NCI-H1417 (cell line): Measurements from ENCODE around the gene D2HGDH.
"Not testable (repeated sequence)": the region's sequence is repeated elsewhere in the genome, so short reads cannot be mapped to it uniquely, and the experiment has no call there.

ENCODE experiments used
- DNase-seq, 3 experiments: peaks; one replicate each; lab custom pipeline; 2025; lab: John Stamatoyannopoulos, UW

The D2HGDH gene

DNA sequence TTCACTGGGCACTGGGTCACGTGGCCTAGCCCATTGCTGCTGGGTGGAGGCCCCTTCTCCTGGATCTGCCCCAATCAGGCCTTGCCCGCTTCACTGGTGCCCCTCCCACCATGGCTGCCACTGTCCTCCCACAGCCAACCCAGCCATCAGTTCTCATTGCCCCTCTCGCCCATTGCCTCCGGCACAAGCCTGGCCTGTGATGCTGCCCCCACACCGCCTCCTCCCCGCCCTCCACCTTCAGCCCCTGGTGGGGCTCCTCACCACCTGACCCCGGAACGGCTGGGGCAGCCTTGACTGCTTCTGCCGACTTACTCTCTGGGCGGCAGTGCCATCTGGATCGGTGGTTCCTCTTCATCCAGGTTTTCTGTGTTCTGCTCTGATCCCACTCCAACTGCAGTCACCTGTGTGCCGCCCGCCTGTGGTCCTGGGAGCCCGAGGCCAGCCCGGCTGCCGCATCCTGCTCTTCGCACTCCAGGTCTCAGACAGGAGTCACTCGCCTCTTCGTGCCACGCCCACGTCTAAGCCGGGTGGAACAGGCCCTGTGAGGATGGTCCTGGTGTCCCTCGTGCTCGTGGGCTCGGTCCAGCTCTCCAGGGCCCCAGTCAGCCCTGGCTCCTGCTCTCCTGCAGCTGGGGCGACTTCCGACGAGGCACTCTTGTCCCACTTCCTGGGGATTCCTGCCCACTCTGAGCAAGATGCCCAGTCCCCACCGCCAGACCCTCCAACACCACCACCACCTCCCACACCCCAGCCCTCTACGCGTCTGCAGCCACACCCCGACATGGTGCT, 14.2 kb downstream of the D2HGDH start:
- no peak for DNase-seq

DNA sequence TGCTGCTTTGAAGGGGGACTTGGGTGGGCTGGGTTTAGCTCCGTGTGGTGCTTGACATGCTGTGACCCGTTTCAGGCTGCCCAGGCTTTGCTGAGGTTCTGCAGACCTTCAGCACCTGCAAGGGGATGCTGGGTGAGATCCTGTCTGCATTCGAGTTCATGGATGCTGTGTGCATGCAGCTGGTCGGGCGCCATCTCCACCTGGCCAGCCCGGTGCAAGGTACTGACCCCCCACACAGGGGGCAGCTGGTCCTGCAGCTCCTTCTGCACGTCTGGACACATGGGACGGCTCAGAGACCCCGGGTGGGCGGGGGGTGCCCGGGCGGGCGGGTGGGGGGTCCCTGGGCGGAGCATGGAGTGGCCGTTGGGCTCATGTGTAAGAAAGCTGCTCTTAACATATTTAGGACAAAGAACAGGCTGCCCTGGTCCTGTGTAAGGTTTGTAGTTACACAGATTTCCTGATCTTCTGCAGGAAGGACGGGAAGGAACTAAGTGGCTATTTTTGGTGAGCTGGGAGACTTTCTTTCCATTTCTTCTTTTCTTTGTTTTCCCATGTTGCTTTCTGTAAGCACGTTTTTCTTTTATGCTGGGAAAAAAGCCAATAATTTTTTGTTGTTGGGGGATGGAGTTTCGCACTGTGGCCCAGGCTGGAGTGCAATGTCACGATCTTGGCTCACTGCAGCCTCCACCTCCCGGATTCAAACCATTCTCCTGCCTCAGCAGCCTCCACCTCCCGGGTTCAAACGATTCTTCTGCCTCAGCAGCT, 15.8 kb downstream of the D2HGDH start:
- no peak for DNase-seq

DNA sequence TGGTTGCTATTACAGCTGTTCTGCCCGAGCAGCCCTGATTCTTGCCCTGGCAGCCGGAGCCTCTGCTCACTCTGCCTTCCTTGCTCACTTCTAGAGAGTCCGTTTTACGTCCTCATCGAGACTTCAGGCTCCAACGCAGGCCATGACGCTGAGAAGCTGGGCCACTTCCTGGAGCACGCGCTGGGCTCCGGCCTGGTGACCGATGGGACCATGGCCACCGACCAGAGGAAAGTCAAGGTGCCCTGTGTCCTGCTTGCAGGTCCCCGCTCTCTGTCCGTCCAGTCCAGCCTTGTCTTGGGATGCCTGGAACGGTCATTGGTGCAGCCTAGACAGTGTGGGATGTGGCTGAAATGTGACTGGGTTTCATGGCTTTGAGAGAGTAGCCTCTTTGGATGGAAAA, 16.7 kb downstream of the D2HGDH start:
- DNase-seq = no peak

DNA sequence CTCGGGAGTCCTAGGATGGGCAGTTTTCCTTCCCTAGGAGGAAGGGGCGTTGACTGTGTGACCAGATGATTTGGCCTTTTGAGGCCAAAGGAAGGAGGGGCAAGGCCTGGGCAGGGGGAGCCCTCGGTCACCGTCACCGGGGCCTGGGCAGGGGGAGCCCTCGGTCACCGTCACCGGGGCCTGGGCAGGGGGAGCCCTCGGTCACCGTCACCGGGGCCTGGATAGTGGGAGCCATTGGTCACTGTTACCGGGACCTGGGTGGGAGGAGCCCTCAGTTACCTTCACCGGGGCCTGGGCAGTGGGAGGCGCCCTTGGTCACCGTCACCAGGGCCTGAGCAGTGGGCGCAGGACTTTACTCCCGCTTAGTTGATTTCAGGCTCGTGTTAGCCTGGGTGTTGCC, 17.3 kb downstream of the D2HGDH start:
- no peak for DNase-seq

DNA sequence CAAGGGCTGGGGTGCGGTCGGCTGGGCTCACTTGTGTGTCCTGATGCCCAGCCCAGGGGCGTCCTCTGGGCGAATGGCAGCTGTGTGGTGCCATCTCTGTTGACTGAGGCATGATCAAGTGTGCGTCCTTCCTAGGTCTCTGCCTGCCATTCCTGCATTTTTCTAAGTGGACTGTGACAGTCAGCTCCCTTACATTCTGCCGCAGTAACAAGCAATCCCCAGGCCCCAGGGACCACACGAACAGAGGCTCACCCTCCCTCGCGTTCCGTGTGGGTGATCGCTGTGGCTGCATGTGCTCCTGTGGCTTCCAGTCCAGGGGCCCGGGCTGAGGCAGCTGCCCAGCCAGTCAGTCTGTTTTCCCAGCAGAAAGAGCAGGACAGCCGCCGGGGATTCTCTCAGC, 17.8 kb downstream of the D2HGDH start:
- no peak for DNase-seq

DNA sequence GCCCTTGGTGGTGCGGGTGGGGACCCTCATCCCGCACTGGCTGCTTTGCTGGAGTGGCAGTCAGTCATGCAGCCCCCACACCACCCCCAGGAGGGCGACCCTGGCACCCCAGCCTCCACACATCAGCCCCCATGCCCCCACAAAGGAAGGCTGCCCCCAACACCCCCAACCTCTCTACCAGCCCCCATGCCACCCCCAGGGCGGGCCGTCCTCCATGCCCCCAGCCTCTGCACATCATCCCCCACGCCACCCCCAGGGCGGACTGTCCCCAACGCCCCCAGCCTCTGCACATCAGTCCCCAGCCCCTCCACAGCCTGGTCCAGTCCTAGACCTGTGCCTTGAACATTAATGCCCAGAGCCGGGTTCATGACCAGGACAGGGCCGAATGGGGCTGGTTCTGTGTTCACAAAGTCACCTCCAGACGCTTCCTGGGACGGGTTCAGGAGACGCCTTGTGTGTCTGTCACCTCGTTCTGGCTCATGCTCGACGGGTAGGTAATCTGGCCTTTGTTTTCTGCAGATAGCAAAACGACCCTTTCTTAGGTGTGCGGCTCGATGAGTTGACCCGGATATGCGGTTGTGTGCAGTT, 18.4 kb downstream of the D2HGDH start:
- no peak for DNase-seq

DNA sequence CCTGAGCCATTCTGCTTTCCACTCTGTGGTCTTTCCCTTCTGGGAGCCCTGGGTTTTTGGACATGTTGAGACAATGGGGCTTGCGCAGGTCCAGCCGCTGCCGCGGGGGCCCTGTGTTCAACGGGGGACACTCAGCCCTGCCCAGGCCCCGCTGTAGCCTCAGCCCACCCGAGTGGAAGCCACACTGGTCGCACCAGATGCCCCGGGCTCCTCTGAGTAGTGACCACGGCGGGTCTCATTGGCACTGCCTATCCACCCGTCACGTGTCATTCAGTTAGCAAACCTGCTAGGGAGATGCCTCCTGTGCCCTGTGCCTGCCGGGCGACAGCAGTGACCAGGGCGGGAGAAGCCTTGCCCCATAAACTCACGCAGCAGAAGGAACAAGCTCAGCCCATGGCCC, 19.1 kb downstream of the D2HGDH start:
- no peak for DNase-seq

DNA sequence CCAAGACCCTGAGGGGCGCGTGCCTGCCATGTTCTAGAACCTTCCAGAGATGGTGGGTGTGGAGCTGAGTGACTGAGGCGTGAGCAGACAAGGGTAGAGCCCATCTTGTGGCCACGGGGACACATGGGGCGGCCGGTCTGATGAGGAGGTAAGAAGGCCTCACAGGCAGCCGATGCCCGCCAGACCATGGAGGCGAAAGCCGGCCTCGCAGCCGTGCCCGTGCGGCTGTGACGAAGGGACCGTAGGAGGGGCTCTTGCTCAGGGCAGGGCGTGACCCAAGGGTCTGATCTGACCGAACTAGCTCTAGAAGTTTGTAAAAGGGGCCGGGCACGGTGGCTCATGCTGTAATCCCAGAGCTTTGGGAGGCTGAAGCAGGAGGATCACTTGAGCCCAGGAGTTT, 19.6 kb downstream of the D2HGDH start:
- DNase-seq = no peak

DNA sequence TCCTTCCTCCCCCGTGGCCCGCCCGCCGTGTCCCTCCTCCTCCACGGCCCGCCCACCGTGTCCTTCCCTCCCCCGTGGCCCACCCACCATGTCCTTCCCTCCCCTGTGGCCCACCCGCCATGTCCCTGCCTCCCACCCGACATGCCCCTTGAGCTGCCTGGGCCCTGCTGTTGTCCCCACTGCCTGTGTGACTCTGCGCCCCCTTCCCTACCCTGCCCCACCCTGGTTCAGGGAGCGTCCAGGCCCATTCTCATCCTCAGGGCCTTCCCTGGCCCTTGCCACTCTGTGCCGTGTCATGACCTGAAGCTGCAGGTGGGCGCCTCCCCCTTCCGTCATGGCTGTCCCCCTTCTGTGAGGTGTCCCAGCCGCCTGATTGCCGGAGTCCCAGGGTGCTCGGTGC, 20.7 kb downstream of the D2HGDH start:
- no peak for DNase-seq

DNA sequence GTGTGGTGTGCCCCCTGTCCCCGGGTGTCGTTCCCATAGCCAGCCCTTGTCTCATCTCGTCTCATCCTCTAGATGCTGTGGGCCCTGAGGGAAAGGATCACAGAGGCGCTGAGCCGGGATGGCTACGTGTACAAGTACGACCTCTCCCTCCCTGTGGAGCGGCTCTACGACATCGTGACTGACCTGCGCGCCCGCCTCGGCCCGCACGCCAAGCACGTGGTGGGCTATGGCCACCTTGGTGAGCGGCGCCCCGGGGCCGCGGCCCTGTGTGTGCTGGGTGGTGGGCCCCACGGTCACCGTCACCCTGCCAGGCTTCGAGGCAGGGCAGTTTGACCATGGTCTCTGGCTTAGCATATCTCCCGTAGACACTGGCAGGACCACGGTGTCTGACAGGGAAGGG, 21.3 kb downstream of the D2HGDH start:
- DNase-seq = no peak

DNA sequence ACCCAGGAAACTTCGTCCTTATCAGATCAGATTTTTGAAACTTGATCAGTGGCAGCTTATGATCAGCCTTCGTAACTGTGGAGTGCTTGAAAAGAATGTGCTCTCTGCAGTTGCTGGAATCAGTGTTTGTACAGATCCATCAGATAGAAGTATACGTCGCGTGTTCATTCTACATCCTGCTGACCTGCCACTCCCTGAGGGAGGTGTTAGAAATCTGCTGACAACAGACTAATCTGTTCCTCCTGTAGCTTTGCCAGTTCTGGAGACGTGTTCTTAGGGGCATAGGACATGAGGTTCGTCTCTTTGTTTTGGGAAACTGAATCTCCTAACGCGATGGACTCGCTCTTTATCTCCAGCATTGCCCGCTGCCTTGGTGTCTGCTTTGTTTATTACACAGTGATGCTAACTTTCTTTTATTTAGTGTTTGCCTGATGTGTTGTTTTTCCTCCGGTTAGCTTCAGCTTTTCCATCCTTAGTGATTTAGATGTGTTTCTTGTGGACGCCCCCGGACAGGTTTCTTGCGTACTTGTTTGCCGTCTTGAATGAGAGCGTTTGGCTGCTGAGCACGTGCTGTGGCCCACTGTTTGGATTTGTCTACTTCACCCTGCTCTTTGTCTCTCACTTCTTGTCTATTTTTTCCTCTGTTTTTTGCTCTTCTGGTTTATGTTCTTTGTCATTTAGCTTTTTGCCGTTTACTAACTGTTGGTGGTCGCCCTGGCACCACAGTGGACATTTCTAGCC, 24.8 kb downstream of the D2HGDH start:
- DNase-seq = no peak

DNA sequence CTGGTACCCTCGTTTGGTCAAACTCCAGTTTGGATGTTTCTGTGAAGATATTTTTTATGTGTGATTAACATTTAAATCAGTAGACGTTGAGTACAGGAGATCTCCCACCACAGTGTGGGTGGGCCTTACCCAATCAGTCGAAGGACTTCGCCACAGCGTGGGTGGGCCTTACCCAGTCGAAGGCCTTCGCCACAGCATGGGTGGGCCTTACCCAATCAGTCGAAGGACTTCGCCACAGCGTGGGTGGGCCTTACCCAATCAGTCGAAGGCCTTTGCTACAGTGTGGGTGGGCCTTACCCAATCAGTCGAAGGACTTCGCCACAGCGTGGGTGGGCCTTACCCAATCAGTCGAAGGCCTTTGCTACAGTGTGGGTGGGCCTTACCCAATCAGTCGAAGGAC, 25.5 kb downstream of the D2HGDH start:
- DNase-seq = not testable (repeated sequence)

DNA sequence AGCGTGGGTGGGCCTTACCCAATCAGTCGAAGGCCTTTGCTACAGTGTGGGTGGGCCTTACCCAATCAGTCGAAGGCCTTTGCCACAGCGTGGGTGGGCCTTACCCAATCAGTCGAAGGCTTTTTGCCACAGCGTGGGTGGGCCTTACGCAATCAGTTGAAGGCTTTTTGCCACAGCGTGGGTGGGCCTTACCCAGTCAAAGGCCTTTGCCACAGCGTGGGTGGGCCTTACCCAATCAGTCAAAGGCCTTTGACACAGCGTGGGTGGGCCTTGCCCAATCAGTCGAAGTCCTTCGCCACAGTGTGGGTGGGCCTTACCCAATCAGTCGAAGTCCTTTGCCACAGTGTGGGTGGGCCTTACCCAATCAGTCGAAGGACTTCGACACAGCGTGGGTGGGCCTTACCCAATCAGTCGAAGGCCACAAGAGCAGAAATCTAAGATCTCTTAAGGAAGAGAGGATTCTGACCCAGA, 25.9 kb downstream of the D2HGDH start:
- no peak for DNase-seq

DNA sequence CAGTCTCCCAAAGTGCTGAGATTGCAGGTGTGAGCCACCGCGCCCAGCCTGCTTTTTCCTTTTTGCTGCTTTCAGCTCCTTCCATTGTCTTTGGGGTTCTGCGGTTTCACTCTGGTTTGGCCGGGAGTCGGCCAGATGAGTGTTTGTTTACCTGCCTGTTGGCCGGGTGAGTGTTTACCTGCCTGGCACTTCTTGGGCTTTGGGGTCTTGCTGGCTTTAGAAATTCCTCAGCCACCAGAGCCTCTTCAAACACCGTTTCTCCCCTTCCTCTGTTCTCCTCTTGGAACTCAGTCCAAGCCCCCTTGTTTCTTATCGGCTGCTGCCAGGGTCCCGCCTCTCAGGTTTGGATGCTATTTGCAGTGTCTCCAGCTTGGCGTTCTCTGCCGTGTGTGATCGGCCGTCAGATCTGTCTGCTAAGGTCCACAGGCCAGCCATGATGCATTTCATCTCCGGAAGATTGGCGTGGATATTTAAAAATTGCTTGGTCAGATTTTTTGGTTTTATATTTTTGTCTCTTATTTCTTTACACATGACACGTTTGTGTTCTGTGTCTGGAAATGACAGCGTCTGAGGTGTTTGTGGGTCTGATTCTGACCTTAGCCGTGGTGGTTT, 28.0 kb downstream of the D2HGDH start:
- DNase-seq = no peak

DNA sequence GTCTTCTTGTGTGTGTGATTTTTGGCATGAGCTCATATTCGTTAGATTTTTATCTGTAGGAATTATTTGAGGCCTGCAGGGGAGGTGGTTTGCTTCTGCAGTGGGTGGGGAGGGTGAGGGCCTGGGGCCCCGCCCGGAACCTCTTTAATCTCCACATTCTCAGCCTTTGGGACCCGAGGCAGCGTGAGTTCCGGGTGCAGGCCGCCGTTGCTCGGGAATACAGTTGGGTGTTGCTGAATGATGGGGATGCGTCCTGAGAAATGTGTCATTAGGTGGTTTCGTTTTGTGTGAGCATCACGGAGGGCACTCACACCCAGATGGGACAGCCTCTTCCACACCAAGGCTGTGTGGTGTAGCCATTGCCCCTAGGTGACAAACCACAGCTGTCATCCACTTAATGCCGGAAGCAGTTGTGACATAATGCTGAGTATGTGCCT, 28.5 kb downstream of the D2HGDH start:
- no peak for DNase-seq

DNA sequence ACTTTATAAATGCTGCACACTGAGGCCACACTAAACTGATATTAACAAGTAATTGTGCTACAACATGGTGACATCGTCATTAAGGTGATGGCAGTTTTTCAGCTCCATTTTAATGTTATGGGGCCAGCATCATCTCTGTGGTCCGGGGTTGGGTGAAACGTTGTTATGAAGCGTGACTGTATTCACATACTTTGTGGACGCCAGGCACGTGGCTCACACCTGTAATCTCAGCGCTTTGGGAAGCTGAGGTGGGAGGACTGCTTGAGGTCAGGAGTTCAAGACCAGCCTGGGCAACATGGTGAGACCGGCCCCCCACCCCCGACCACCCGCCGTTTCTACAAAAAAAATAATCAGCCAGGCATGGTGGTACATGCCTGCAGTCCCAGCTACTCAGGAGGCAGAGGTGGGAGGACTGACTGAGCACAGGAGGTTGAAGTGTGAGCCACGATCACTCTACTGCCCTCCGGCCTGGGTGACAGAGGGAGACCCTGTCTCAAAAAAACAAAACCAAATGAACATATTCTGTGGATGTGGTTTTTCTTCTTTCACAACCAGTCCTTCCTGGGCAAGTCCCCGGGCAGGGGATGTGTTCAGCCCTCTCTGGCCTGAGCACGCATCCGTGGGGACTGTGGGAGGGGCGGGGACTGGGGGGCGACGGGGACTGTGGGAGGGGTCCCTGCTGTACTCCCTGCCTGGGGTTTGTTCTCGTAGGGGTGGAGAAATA, 29.3 kb downstream of the D2HGDH start:
- no peak for DNase-seq

DNA sequence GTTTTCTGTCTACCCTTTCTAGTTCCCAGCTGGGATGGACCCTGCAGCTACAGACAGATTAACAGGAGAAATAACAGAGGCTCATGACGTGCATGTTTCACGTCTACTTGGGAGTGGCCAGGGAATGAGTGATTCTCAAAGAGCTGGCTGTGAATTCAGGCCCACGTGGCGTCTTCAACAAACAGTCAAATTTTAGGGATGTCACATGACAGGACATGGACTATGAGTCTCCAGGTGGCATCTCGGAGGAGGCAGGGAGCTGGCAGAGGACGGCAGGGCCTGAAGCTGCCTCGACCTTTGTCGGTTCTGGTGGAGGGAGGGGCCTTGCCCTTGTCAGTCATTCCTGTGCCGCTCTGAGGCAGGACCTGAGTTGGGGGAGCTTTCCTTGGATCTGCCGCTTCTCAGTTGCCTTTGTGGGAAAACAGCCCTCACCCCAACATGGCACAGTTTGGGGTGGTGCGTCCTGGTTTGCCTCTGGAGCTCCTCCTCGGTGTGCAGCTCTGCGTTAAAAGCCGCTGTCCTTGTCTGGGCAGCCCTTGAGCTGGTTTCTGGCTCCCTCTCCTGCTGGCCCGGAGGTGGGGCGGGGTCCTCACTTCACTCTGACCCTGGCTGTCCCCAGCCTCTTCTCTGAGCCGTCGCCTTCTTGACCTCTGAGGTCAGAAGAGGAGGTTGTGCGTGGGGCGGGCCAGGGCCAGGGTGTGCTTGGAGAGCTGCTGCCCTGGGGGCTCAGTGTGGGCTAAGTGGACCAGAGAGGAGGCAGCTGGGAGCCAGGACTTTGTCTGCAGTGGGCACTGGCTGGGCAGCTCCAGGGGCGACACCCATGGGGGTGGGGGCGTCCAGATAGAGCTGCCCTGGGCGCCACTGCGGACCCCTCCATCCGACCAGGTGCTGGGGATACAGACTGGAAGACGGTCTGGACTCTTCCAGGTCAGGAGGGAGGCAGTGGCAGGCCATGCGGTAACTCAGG, 30.1 kb downstream of the D2HGDH start:
- no peak for DNase-seq

DNA sequence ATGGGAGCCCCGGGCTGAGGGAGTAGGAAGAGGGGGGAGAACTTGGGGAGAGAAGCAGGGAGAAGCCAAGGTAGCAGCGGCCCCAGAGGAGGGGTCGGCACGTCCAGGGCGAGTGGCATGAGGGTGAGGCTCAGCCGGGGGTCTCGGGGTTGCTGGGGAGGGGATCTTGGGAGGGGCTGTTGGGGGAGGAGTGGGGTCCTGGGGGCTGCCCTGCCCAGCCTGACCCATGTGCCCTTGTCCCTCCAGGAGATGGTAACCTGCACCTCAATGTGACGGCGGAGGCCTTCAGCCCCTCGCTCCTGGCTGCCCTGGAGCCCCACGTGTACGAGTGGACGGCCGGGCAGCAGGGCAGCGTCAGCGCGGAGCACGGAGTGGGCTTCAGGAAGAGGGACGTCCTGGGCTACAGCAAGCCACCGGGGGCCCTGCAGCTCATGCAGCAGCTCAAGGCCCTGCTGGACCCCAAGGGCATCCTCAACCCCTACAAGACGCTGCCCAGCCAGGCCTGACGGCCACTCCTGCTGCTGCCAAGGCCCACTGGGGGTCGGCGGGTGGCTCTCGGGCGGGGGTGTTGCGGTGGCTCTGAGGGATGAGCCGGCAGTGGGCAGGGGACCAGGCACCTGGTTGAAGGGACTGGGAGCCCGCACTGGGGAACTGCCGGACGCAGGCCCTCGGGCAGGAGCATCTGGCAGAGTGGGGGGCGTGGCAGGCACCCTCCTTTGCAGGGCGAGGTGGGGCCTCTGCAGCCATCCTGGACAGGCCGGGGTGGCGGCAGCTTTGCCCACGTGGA, 33.2 kb downstream of the D2HGDH start:
- no peak for DNase-seq

DNA sequence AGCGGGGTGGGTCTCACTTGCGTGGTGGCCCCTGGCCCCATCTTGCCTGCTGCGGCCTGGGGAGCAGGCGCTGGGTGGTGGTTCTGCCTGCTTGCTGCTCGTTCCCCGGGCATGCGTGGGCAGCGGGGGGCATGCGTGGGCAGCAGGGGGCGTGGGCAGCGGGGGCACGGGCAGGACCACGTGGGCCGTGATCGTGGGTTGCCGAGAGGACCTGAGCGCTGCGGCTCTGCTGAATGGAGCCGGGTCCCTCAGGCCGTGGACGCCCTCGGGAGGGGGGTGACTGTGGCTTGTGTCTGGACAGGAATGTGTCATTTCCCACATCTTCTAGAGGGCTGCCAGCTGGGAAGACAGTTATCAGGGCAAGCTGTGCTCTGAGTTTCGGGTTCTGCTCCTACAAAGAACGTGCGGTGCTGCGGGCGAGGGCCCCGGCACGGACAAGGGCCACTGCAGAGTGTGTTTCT, 33.9 kb downstream of the D2HGDH start:
- no peak for DNase-seq
